HG03045 (cell line): Measurements from ENCODE around the gene SPINDOC.
"Not testable (repeated sequence)": the region's sequence is repeated elsewhere in the genome, so short reads cannot be mapped to it uniquely, and the experiment has no call there.

Source experiments
- ATAC-seq: cut with Tn5 transposase; IDR thresholded peaks from one replicate; pipeline ENCODE4 v1.9.1; 2021; ENCODE audit warnings: mild to moderate bottlenecking, moderate library complexity; ENCODE audit not compliant: unreplicated experiment

Gene SPINDOC

GRCh38 chr11:63850920-63851319 is 37.7 kb downstream of the SPINDOC start:
- no peak for ATAC-seq

GRCh38 chr11:63851364-63851763 is 38.1 kb downstream of the SPINDOC start:
- no peak for ATAC-seq

GRCh38 chr11:63853476-63853875 is 40.2 kb downstream of the SPINDOC start:
- ATAC-seq, result no peak

GRCh38 chr11:63854696-63855095 is 41.4 kb downstream of the SPINDOC start:
- no peak for ATAC-seq

- no peak for ATAC-seq
Observed at GRCh38 chr11:63855975-63856374, 42.7 kb downstream of the SPINDOC start.

- ATAC-seq, result no peak
Observed at GRCh38 chr11:63858628-63859550, 45.6 kb downstream of the SPINDOC start.

- no peak for ATAC-seq
Observed at GRCh38 chr11:63862923-63863322, 49.7 kb downstream of the SPINDOC start.

- not testable (repeated sequence) for ATAC-seq
Observed at GRCh38 chr11:63863620-63864019, 50.4 kb downstream of the SPINDOC start.

- no peak for ATAC-seq
Observed at GRCh38 chr11:63866211-63866610, 53.0 kb downstream of the SPINDOC start.

GRCh38 chr11:63867511-63867910 is 54.3 kb downstream of the SPINDOC start:
- ATAC-seq, result no peak

GRCh38 chr11:63868399-63869064 is 55.3 kb downstream of the SPINDOC start:
- no peak for ATAC-seq

GRCh38 chr11:63869171-63869591 is 55.9 kb downstream of the SPINDOC start:
- no peak for ATAC-seq

GRCh38 chr11:63869683-63870082 is 56.4 kb downstream of the SPINDOC start:
- ATAC-seq, result no peak

- ATAC-seq, result no peak
Observed at GRCh38 chr11:63870351-63871140, 57.3 kb downstream of the SPINDOC start.

GRCh38 chr11:63871962-63872799 is 58.9 kb downstream of the SPINDOC start:
- ATAC-seq, result peak; percentile 92

- ATAC-seq, result no peak
Observed at GRCh38 chr11:63872800-63873197, 59.5 kb downstream of the SPINDOC start.

GRCh38 chr11:63873311-63873710 is 60.1 kb downstream of the SPINDOC start:
- ATAC-seq, result no peak

- no peak for ATAC-seq
Observed at GRCh38 chr11:63874511-63874910, 61.3 kb downstream of the SPINDOC start.

- ATAC-seq, result no peak
Observed at GRCh38 chr11:63875506-63876065, 62.3 kb downstream of the SPINDOC start.

GRCh38 chr11:63876616-63877015 is 63.4 kb downstream of the SPINDOC start:
- ATAC-seq, result no peak
